ENCODE data around the gene NBPF11.
"Not testable (repeated sequence)": the region's sequence is repeated elsewhere in the genome, so short reads cannot be mapped to it uniquely, and the experiment has no call there.

DNA sequence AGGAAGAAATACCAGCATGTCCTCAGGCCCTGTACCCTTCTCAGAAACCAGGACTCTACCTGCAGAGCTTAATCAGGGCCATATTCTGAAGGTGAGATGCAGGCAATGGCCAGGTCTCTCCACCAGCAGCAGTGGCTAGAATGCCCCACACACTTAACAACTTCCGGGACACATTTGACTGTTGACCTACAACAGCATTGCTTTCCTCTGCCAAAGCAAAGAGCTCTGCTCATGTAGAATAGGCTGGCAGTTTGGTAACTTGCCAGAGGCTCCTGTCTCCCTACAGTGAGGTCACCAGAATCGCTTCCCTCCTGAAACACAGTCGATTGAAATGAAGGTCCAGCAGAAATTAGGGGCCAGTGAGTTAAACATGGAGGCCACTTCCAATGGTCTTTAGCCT lies 45.3 kb upstream of the NBPF11 start:
- TF ChIP-seq, protein P1, sequence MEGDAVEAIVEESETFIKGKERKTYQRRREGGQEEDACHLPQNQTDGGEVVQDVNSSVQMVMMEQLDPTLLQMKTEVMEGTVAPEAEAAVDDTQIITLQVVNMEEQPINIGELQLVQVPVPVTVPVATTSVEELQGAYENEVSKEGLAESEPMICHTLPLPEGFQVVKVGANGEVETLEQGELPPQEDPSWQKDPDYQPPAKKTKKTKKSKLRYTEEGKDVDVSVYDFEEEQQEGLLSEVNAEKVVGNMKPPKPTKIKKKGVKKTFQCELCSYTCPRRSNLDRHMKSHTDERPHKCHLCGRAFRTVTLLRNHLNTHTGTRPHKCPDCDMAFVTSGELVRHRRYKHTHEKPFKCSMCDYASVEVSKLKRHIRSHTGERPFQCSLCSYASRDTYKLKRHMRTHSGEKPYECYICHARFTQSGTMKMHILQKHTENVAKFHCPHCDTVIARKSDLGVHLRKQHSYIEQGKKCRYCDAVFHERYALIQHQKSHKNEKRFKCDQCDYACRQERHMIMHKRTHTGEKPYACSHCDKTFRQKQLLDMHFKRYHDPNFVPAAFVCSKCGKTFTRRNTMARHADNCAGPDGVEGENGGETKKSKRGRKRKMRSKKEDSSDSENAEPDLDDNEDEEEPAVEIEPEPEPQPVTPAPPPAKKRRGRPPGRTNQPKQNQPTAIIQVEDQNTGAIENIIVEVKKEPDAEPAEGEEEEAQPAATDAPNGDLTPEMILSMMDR (IDR thresholded peaks at IDR 0.05) = not testable (repeated sequence)
- TF ChIP-seq POLR2A (IDR thresholded peaks at IDR 0.05) = not testable (repeated sequence)
